ENCODE measurements around the gene NPPA. TPM values are rescaled to one million over a fixed set of nuclear protein-coding genes. Genes with fewer than 3 reads are reported as not detected.

The NPPA gene
- total RNA-seq, 1 donor from 2014 or later, result 0.60 TPM

GRCh38 chr1:11874624-11875023 lies 27.0 kb upstream of the NPPA start:
- no peak for DNase-seq (ENCODE audit: low read depth in 2 of 2)

GRCh38 chr1:11874258-11874562 lies 26.6 kb upstream of the NPPA start:
- DNase-seq (ENCODE audit: low read depth in 2 of 2), result no peak

GRCh38 chr1:11873395-11874257 lies 26.0 kb upstream of the NPPA start:
- peak in 1 of 2 donors; percentile 35 for DNase-seq (ENCODE audit: low read depth in 2 of 2)

- DNase-seq (ENCODE audit: low read depth in 2 of 2), result no peak
These were observed 25.0 kb upstream of the NPPA start for GRCh38 chr1:11872545-11872944.

GRCh38 chr1:11869650-11870207 lies 22.1 kb upstream of the NPPA start:
- DNase-seq (ENCODE audit: low read depth in 2 of 2), result no peak

GRCh38 chr1:11869104-11869503 lies 21.5 kb upstream of the NPPA start:
- no peak for DNase-seq (ENCODE audit: low read depth in 2 of 2)

- DNase-seq (ENCODE audit: low read depth in 2 of 2), result no peak
These were observed 20.9 kb upstream of the NPPA start for GRCh38 chr1:11868331-11868980.

GRCh38 chr1:11862890-11863289 lies 15.3 kb upstream of the NPPA start:
- DNase-seq (ENCODE audit: low read depth in 2 of 2), result peak; percentile 22 to 62

- no peak for DNase-seq (ENCODE audit: low read depth in 2 of 2)
These were observed 13.0 kb upstream of the NPPA start for GRCh38 chr1:11860587-11860986.

GRCh38 chr1:11860083-11860482 lies 12.5 kb upstream of the NPPA start:
- no peak for DNase-seq (ENCODE audit: low read depth in 2 of 2)

- peak; percentile 64 to 73 for DNase-seq (ENCODE audit: low read depth in 2 of 2)
These were observed 11.6 kb upstream of the NPPA start for GRCh38 chr1:11858968-11859871.

- no peak for DNase-seq (ENCODE audit: low read depth in 2 of 2)
These were observed 11.0 kb upstream of the NPPA start, which contains the start of gene NPPB for GRCh38 chr1:11858613-11858967. TSS of gene NPPB (minus strand) at chr1:11858945. CDS start at chr1:11858833, 112 bp downstream.

- no peak for DNase-seq (ENCODE audit: low read depth in 2 of 2)
These were observed 10.6 kb upstream of the NPPA start for GRCh38 chr1:11858158-11858557.

- no peak for DNase-seq (ENCODE audit: low read depth in 2 of 2)
These were observed 9.7 kb upstream of the NPPA start for GRCh38 chr1:11857164-11857851.

GRCh38 chr1:11856698-11857097 lies 9.1 kb upstream of the NPPA start:
- DNase-seq (ENCODE audit: low read depth in 2 of 2), result no peak

- DNase-seq (ENCODE audit: low read depth in 2 of 2), result no peak
These were observed 7.8 kb upstream of the NPPA start for GRCh38 chr1:11855430-11855829.

GRCh38 chr1:11854519-11854918 lies 6.9 kb upstream of the NPPA start:
- DNase-seq (ENCODE audit: low read depth in 2 of 2), result no peak

- no peak for DNase-seq (ENCODE audit: low read depth in 2 of 2)
These were observed 3.6 kb upstream of the NPPA start for GRCh38 chr1:11851180-11851579.

- DNase-seq (ENCODE audit: low read depth in 2 of 2), result no peak
These were observed 2.6 kb upstream of the NPPA start for GRCh38 chr1:11850156-11850555.

- DNase-seq (ENCODE audit: low read depth in 2 of 2), result no peak
These were observed 754 bp upstream of the NPPA start for GRCh38 chr1:11848373-11848700.

- peak; percentile 38 to 56 for DNase-seq (ENCODE audit: low read depth in 2 of 2)
These were observed 1.8 kb downstream of the NPPA start for GRCh38 chr1:11845641-11846335.

Data from lung microvascular endothelial cell (primary cell).